ENCODE measurements around the gene AP1G2. TPM values are rescaled to one million over a fixed set of nuclear protein-coding genes. Genes with fewer than 3 reads are reported as not detected.

Gene AP1G2
- total and polyA plus RNA-seq, 2 of the 13 experiments (the other 11 are each of a cell fraction or from before 2014, with no cell fraction given): 96.9 to 611 TPM

- TF ChIP-seq MED1 (CRISPR knock-in tag; IDR thresholded peaks at IDR 0.05) (peak; percentile 68), RARG (CRISPR knock-in tag; IDR thresholded peaks at IDR 0.05; ENCODE audit: low read depth) (no peak), ZNF83 (CRISPR knock-in tag; IDR thresholded peaks at IDR 0.05; ENCODE audit: borderline replicate concordance) (peak; percentile 66; the same call in 1 of the 2 replicates), EED (CRISPR knock-in tag; IDR thresholded peaks at IDR 0.05) (peak; percentile 88), HNF4G (IDR thresholded peaks at IDR 0.05; ENCODE audit: borderline replicate concordance, low read depth, low read length) (0 out of 2 replicates have a peak, but pooled peaks have one; percentile 26), HNF4G (CRISPR knock-in tag; IDR thresholded peaks at IDR 0.05; ENCODE audit: borderline replicate concordance, low read depth) (peak; percentile 67; the same call in 1 of the 2 replicates), TCF7 (IDR thresholded peaks at IDR 0.05; ENCODE audit: low read depth) (no peak), TAF15 (IDR thresholded peaks at IDR 0.05; ENCODE audit: low read depth, low read length, poor library complexity, severe bottlenecking) (no peak), NFRKB (IDR thresholded peaks at IDR 0.05) (no peak), ZFP90 (CRISPR knock-in tag; IDR thresholded peaks at IDR 0.05; ENCODE audit: borderline replicate concordance) (peak; percentile 90; the same call in 1 of the 2 replicates), ELK4 (CRISPR knock-in tag; IDR thresholded peaks at IDR 0.05; ENCODE audit: borderline replicate concordance) (no peak), ZBTB37 (CRISPR knock-in tag; IDR thresholded peaks at IDR 0.05) (no peak), SUZ12 (IDR thresholded peaks at IDR 0.05; ENCODE audit: low read depth, low read length) (peak; percentile 87), KDM5A (IDR thresholded peaks at IDR 0.05; ENCODE audit: borderline replicate concordance, low read length) (peak; percentile 84), GTF3A (CRISPR knock-in tag; conservative IDR thresholded peaks at IDR 0.05) (0 out of 2 replicates have a peak, but pooled peaks have one; percentile 46), ZNF10 (CRISPR knock-in tag; IDR thresholded peaks at IDR 0.05; ENCODE audit: borderline replicate concordance, low read depth) (no peak), SIN3B (IDR thresholded peaks at IDR 0.05; ENCODE audit: low read length) (0 out of 2 replicates have a peak, but pooled peaks have one; percentile 17), ZNF446 (CRISPR knock-in tag; IDR thresholded peaks at IDR 0.05) (0 out of 2 replicates have a peak, but pooled peaks have one; percentile 66), ZBTB7B (CRISPR knock-in tag; IDR thresholded peaks at IDR 0.05) (peak; percentile 93), ZNF792 (CRISPR knock-in tag; IDR thresholded peaks at IDR 0.05) (peak; percentile 49; the same call in 1 of the 2 replicates), GABPB1 (CRISPR knock-in tag; IDR thresholded peaks at IDR 0.05) (peak; percentile 92), YEATS4 (CRISPR knock-in tag; IDR thresholded peaks at IDR 0.05; ENCODE audit: borderline replicate concordance) (peak; percentile 93), MAFF (IDR thresholded peaks at IDR 0.05; ENCODE audit: low read depth, low read length) (no peak)
- TF ChIP-seq, protein P1, sequence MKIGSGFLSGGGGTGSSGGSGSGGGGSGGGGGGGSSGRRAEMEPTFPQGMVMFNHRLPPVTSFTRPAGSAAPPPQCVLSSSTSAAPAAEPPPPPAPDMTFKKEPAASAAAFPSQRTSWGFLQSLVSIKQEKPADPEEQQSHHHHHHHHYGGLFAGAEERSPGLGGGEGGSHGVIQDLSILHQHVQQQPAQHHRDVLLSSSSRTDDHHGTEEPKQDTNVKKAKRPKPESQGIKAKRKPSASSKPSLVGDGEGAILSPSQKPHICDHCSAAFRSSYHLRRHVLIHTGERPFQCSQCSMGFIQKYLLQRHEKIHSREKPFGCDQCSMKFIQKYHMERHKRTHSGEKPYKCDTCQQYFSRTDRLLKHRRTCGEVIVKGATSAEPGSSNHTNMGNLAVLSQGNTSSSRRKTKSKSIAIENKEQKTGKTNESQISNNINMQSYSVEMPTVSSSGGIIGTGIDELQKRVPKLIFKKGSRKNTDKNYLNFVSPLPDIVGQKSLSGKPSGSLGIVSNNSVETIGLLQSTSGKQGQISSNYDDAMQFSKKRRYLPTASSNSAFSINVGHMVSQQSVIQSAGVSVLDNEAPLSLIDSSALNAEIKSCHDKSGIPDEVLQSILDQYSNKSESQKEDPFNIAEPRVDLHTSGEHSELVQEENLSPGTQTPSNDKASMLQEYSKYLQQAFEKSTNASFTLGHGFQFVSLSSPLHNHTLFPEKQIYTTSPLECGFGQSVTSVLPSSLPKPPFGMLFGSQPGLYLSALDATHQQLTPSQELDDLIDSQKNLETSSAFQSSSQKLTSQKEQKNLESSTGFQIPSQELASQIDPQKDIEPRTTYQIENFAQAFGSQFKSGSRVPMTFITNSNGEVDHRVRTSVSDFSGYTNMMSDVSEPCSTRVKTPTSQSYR (CRISPR knock-in tag; IDR thresholded peaks at IDR 0.05; ENCODE audit: borderline replicate concordance): peak; percentile 65
- TF ChIP-seq, protein P2, sequence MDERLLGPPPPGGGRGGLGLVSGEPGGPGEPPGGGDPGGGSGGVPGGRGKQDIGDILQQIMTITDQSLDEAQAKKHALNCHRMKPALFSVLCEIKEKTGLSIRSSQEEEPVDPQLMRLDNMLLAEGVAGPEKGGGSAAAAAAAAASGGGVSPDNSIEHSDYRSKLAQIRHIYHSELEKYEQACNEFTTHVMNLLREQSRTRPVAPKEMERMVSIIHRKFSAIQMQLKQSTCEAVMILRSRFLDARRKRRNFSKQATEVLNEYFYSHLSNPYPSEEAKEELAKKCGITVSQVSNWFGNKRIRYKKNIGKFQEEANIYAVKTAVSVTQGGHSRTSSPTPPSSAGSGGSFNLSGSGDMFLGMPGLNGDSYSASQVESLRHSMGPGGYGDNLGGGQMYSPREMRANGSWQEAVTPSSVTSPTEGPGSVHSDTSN (CRISPR knock-in tag; IDR thresholded peaks at IDR 0.05): no peak
Observed at GRCh38 chr14:23551266-23552028, 16.1 kb downstream of the AP1G2 start, which contains the start of gene ZFHX2 (continued).
